Stimulated activated CD4-positive, alpha-beta T cell treated with anti-CD3 and anti-CD28 coated beads, Interleukin-1b, Interleukin-23, amount 100 ng/mL, for 4 hours (primary cell): ENCODE data around the gene PID1.

Source experiments
- DNase-seq, 2 donors: peaks; one replicate each; pipeline ENCODE4 v3.0.0-alpha.2; 2020; ENCODE audit warnings: low read depth in 2 of 2

Gene PID1

GRCh38 chr2:229261076-229261475 is 10.0 kb downstream of the PID1 start:
- no peak for DNase-seq

- no peak for DNase-seq
Observed at GRCh38 chr2:229257985-229258384, 13.1 kb downstream of the PID1 start.

- DNase-seq: no peak
Observed at GRCh38 chr2:229256376-229256775, 14.7 kb downstream of the PID1 start.

GRCh38 chr2:229254206-229254605 is 16.9 kb downstream of the PID1 start:
- DNase-seq: no peak

- DNase-seq: no peak
Observed at GRCh38 chr2:229252996-229253395, 18.1 kb downstream of the PID1 start.

GRCh38 chr2:229252280-229252679 is 18.8 kb downstream of the PID1 start:
- no peak for DNase-seq

- no peak for DNase-seq
Observed at GRCh38 chr2:229249536-229249935, 21.6 kb downstream of the PID1 start.

GRCh38 chr2:229246334-229246733 is 24.8 kb downstream of the PID1 start:
- DNase-seq: no peak

GRCh38 chr2:229244975-229245374 is 26.1 kb downstream of the PID1 start:
- no peak for DNase-seq

- no peak for DNase-seq
Observed at GRCh38 chr2:229243890-229244560, 27.1 kb downstream of the PID1 start.

GRCh38 chr2:229240984-229241491 is 30.0 kb downstream of the PID1 start:
- no peak for DNase-seq

- DNase-seq: no peak
Observed at GRCh38 chr2:229239021-229239420, 32.1 kb downstream of the PID1 start.

- no peak for DNase-seq
Observed at GRCh38 chr2:229237270-229237669, 33.8 kb downstream of the PID1 start.

GRCh38 chr2:229235131-229235914 is 35.8 kb downstream of the PID1 start:
- DNase-seq: no peak

GRCh38 chr2:229231885-229232284 is 39.2 kb downstream of the PID1 start:
- no peak for DNase-seq

GRCh38 chr2:229231328-229231868 is 39.7 kb downstream of the PID1 start:
- DNase-seq: no peak

GRCh38 chr2:229230911-229231310 is 40.2 kb downstream of the PID1 start:
- DNase-seq: no peak

- no peak for DNase-seq
Observed at GRCh38 chr2:229230256-229230655, 40.8 kb downstream of the PID1 start.

- no peak for DNase-seq
Observed at GRCh38 chr2:229226382-229226781, 44.7 kb downstream of the PID1 start.

GRCh38 chr2:229223107-229223506 is 48.0 kb downstream of the PID1 start:
- DNase-seq: no peak

GRCh38 chr2:229221641-229222040 is 49.4 kb downstream of the PID1 start:
- no peak for DNase-seq

GRCh38 chr2:229220254-229220653 is 50.8 kb downstream of the PID1 start:
- no peak for DNase-seq
